BLaER1 treated with 17β-estradiol and CSF1 and Interleukin-3, amounts not matched to agents 10 nM and 100 nM (cell line): ENCODE results near the gene TBX5.
A peak's percentile ranks its signal among the peaks of the same experiment; 100 is the strongest.

Experiments used
- H3K27ac ChIP-seq, 11 experiments: shearing (Covaris generic); formaldehyde crosslinking; 2 replicates each; pipeline ENCODE4 v1.8.1; 2022
- H3K27me3 ChIP-seq, 11 experiments: shearing (Covaris generic); formaldehyde crosslinking; 2 replicates each; pipeline ENCODE4 v1.8.1; 2022
- H3K36me3 ChIP-seq, 11 experiments: shearing (Covaris generic); formaldehyde crosslinking; 2 replicates each; pipeline ENCODE4 v1.8.1; 2022
- H3K4me1 ChIP-seq, 10 experiments: shearing (Covaris generic); formaldehyde crosslinking; 2 replicates each; pipeline ENCODE4 v1.8.1; 2022
- H3K4me2 ChIP-seq, 11 experiments: shearing (Covaris generic); formaldehyde crosslinking; 2 replicates each; pipeline ENCODE4 v1.8.1; 2022
- H3K4me3 ChIP-seq, 10 experiments: shearing (Covaris generic); formaldehyde crosslinking; 2 replicates each; pipeline ENCODE4 v1.8.1; 2022
- H3K9ac ChIP-seq, 11 experiments: shearing (Covaris generic); formaldehyde crosslinking; 2 replicates each; pipeline ENCODE4 v1.8.1; 2022
- H3K9me3 ChIP-seq, 11 experiments: shearing (Covaris generic); formaldehyde crosslinking; replicated peaks in 1 of 11; 2 replicates each; pipeline ENCODE4 v1.8.1; 2022
- H4K20me1 ChIP-seq, 11 experiments: shearing (Covaris generic); formaldehyde crosslinking; 2 replicates each; pipeline ENCODE4 v1.8.1; 2022
- Cebpa-rat ChIP-seq, 11 experiments: shearing (Covaris generic); IDR thresholded peaks; 2 replicates each; pipeline ENCODE4 v1.8.1; 2022

TBX5 gene

GRCh38 chr12:114404926-114405518, 922 bp downstream of the TBX5 start:
- no peak for TF ChIP-seq Cebpa-rat (IDR thresholded peaks at IDR 0.05)
- Histone ChIP-seq H3K4me2 (no peak overlapping the region), H3K36me3 (no peaks in the 10 kb centered on the region), H3K4me1 (no peaks in the 10 kb centered on the region), H3K27ac (no peak overlapping the region), H3K4me3 (no peak overlapping the region), H4K20me1 (peaks cover 0 to 64% (median 23%) of the 10 kb centered on the region in 11 experiments; a peak in 12 of 22 replicates), H3K9ac (no peak overlapping the region), H3K27me3 (peaks cover 99 to 100% (median 100%) of the 10 kb centered on the region in 11 experiments), H3K9me3 (peaks cover 43 to 89% (median 81%) of the 10 kb centered on the region in 11 experiments)

GRCh38 chr12:114404083-114404925, 1.6 kb downstream of the TBX5 start:
- Histone ChIP-seq H3K36me3 (no peaks in the 10 kb centered on the region), H3K27ac (no peak overlapping the region), H3K27me3 (peaks cover 99 to 100% (median 100%) of the 10 kb centered on the region in 11 experiments), H3K4me2 (no peak overlapping the region), H3K4me1 (no peaks in the 10 kb centered on the region), H3K9ac (no peak overlapping the region), H3K4me3 (no peak overlapping the region), H3K9me3 (peaks cover 47 to 93% (median 81%) of the 10 kb centered on the region in 11 experiments), H4K20me1 (peaks cover 0 to 67% (median 23%) of the 10 kb centered on the region in 11 experiments; a peak in 12 of 22 replicates)
- no peak for TF ChIP-seq Cebpa-rat (IDR thresholded peaks at IDR 0.05)

GRCh38 chr12:114403690-114404066, 2.3 kb downstream of the TBX5 start:
- H3K4me3 ChIP-seq = no peak overlapping the region
- H3K36me3 ChIP-seq = no peaks in the 10 kb centered on the region
- no peak for TF ChIP-seq Cebpa-rat (IDR thresholded peaks at IDR 0.05)
- no peak overlapping the region for H3K27ac ChIP-seq
- H3K4me1 ChIP-seq = no peaks in the 10 kb centered on the region
- peaks cover 0 to 62% (median 23%) of the 10 kb centered on the region in 11 experiments; a peak in 12 of 22 replicates for H4K20me1 ChIP-seq
- no peak overlapping the region for H3K4me2 ChIP-seq
- H3K27me3 ChIP-seq = peaks cover 99 to 100% (median 100%) of the 10 kb centered on the region in 11 experiments
- peaks cover 47 to 93% (median 81%) of the 10 kb centered on the region in 11 experiments for H3K9me3 ChIP-seq
- H3K9ac ChIP-seq = no peak overlapping the region

GRCh38 chr12:114403011-114403689, 2.8 kb downstream of the TBX5 start:
- H3K27me3 ChIP-seq = peaks cover 99 to 100% (median 100%) of the 10 kb centered on the region in 11 experiments
- no peak for TF ChIP-seq Cebpa-rat (IDR thresholded peaks at IDR 0.05)

GRCh38 chr12:114402084-114402717, 3.7 kb downstream of the TBX5 start:
- peaks cover 36 to 92% (median 78%) of the 10 kb centered on the region in 11 experiments for H3K9me3 ChIP-seq
- H4K20me1 ChIP-seq = peaks cover 0 to 63% (median 23%) of the 10 kb centered on the region in 11 experiments; a peak in 12 of 22 replicates
- peaks cover 99 to 100% (median 100%) of the 10 kb centered on the region in 11 experiments for H3K27me3 ChIP-seq
- no peaks in the 10 kb centered on the region for H3K36me3 ChIP-seq
- H3K4me2 ChIP-seq = no peak overlapping the region
- H3K4me3 ChIP-seq = no peak overlapping the region
- H3K9ac ChIP-seq = no peak overlapping the region
- H3K4me1 ChIP-seq = no peaks in the 10 kb centered on the region
- H3K27ac ChIP-seq = no peak overlapping the region
- TF ChIP-seq Cebpa-rat (IDR thresholded peaks at IDR 0.05) = no peak

More at GRCh38 chr12:114403011-114403689, 2.8 kb downstream of the TBX5 start:
- no peak overlapping the region for H3K9ac ChIP-seq
- no peaks in the 10 kb centered on the region for H3K4me1 ChIP-seq
- H3K4me2 ChIP-seq = no peak overlapping the region
- H4K20me1 ChIP-seq = peaks cover 0 to 59% (median 23%) of the 10 kb centered on the region in 11 experiments; a peak in 12 of 22 replicates
- H3K36me3 ChIP-seq = no peaks in the 10 kb centered on the region
- no peak overlapping the region for H3K27ac ChIP-seq
- peaks cover 42 to 92% (median 81%) of the 10 kb centered on the region in 11 experiments for H3K9me3 ChIP-seq
- peak overlapping the region in 1 of 10 experiments; percentile 17; a peak in 1 of 20 replicates for H3K4me3 ChIP-seq

GRCh38 chr12:114401328-114402083, 4.4 kb downstream of the TBX5 start:
- no peak overlapping the region for H3K9ac ChIP-seq
- H3K27ac ChIP-seq = no peak overlapping the region
- no peak overlapping the region for H3K4me2 ChIP-seq
- peaks cover 99 to 100% (median 100%) of the 10 kb centered on the region in 11 experiments for H3K27me3 ChIP-seq
- no peak for TF ChIP-seq Cebpa-rat (IDR thresholded peaks at IDR 0.05)
- H3K36me3 ChIP-seq = no peaks in the 10 kb centered on the region
- H4K20me1 ChIP-seq = peaks cover 0 to 63% (median 23%) of the 10 kb centered on the region in 11 experiments; a peak in 12 of 22 replicates
- H3K4me1 ChIP-seq = no peaks in the 10 kb centered on the region
- H3K4me3 ChIP-seq = no peak overlapping the region
- H3K9me3 ChIP-seq = peaks cover 33 to 92% (median 74%) of the 10 kb centered on the region in 11 experiments

GRCh38 chr12:114400925-114401324, 5.0 kb downstream of the TBX5 start:
- no peak overlapping the region for H3K4me2 ChIP-seq
- TF ChIP-seq Cebpa-rat (IDR thresholded peaks at IDR 0.05) = no peak
- peaks cover 100% of the 10 kb centered on the region in 11 experiments for H3K27me3 ChIP-seq
- no peaks in the 10 kb centered on the region for H3K36me3 ChIP-seq
- H4K20me1 ChIP-seq = peaks cover 0 to 65% (median 23%) of the 10 kb centered on the region in 11 experiments; a peak in 12 of 22 replicates
- no peak overlapping the region for H3K9ac ChIP-seq
- peaks cover 39 to 93% (median 76%) of the 10 kb centered on the region in 11 experiments for H3K9me3 ChIP-seq
- no peak overlapping the region for H3K27ac ChIP-seq
- H3K4me3 ChIP-seq = no peak overlapping the region
- H3K4me1 ChIP-seq = no peaks in the 10 kb centered on the region

- peaks cover 40 to 94% (median 72%) of the 10 kb centered on the region in 11 experiments for H3K9me3 ChIP-seq
- H3K4me3 ChIP-seq = no peak overlapping the region
- H3K36me3 ChIP-seq = no peaks in the 10 kb centered on the region
- H3K9ac ChIP-seq = no peak overlapping the region
- H3K27me3 ChIP-seq = peaks cover 100% of the 10 kb centered on the region in 11 experiments
- no peak for TF ChIP-seq Cebpa-rat (IDR thresholded peaks at IDR 0.05)
- no peak overlapping the region for H3K4me2 ChIP-seq
- peaks cover 0 to 64% (median 19%) of the 10 kb centered on the region in 11 experiments; a peak in 12 of 22 replicates for H4K20me1 ChIP-seq
- no peaks in the 10 kb centered on the region for H3K4me1 ChIP-seq
- H3K27ac ChIP-seq = no peak overlapping the region
These were observed 5.6 kb downstream of the TBX5 start for GRCh38 chr12:114400361-114400811.
